K562 (cell line): ENCODE results near the gene AMBRA1. TPM values are rescaled to one million over a fixed set of nuclear protein-coding genes. Genes with fewer than 3 reads are reported as not detected.

Experiments
- ATAC-seq: fragments of 200-7000 bp; cut with Tn5 transposase; 3 replicates; pipeline ENCODE4 v1.9.1; 2020; ENCODE audit warnings: moderate library complexity
- BruUV-seq: library from RNA; stranded (reverse); fragments of 400-500 nt; replicated peaks from 2 replicates; lab custom pipeline; 2021; lab: Mats Ljungman, UMichigan
- CTCF ChIA-PET: fragments of 300-600 bp; formaldehyde crosslinking; extraction: SDS; loops from one replicate; lab custom pipeline; 2021; ENCODE audit warnings: low intra/inter-chr PET ratio; lab: Yijun Ruan, JAX
- POLR2A ChIA-PET: fragments of 300-600, 350-650 bp; sonication (Branson Sonifier 250); formaldehyde crosslinking; extraction: SDS; loops from one replicate; lab custom pipeline; 2021; ENCODE audit warnings: antibody characterized with exemption, inconsistent platforms; lab: Yijun Ruan, JAX
- DNase-seq, 4 experiments: peaks; one replicate each; pipeline versions ENCODE4 v3.0.0 to v3.0.0-alpha.2; 2011 to 2018; ENCODE audit warnings: low spot score in 3 of 4, mixed read lengths in 3 of 4; ENCODE audit errors: extremely low read depth in 1 of 4
- FAIRE-seq: peaks from 2 replicates; lab custom pipeline; 2011; peaks lifted over from hg19 to GRCh38; lab: Jason Lieb, UNC
- H2AFZ ChIP-seq: 2 replicates; pipeline ENCODE4 v1.6.0; 2011; ENCODE audit warnings: low read depth, low read length, control low read depth, inconsistent platforms
- H3K27ac ChIP-seq: fragments of 200-600 bp; 3 replicates; pipeline ENCODE4 v1.8.0; 2011; ENCODE audit warnings: low read depth, mild to moderate bottlenecking, control low read depth, inconsistent platforms, low read length, moderate library complexity, mixed read lengths; ENCODE audit errors: extremely low read depth
- H3K27me3 ChIP-seq, 2 experiments: fragments of 300-600 bp in 1 of 2; 2 replicates in 1 of 2; 3 replicates in 1 of 2; pipeline versions ENCODE4 v1.6.0 to v1.8.0; 2011; ENCODE audit warnings: inconsistent platforms in 2 of 2, low read length in 2 of 2, mild to moderate bottlenecking in 1 of 2, mixed read lengths in 1 of 2, moderate library complexity in 1 of 2; ENCODE audit not compliant: control insufficient read depth in 2 of 2, insufficient read depth in 2 of 2
- H3K36me3 ChIP-seq: fragments of 300-600 bp; 3 replicates; pipeline ENCODE4 v1.8.0; 2011; ENCODE audit warnings: mild to moderate bottlenecking, low read length, inconsistent platforms; ENCODE audit not compliant: control insufficient read depth, insufficient read depth
- H3K4me1 ChIP-seq, 2 experiments: fragments of 200-600 bp in 1 of 2; replicated peaks in 1 of 2; 2 replicates in 1 of 2; 3 replicates in 1 of 2; pipeline versions ENCODE4 v1.5.1 to v1.8.0; 2011; ENCODE audit warnings: inconsistent platforms in 2 of 2, low read length in 2 of 2, mild to moderate bottlenecking in 1 of 2, mixed read lengths in 1 of 2, moderate library complexity in 1 of 2; ENCODE audit not compliant: control insufficient read depth in 2 of 2, insufficient read depth in 2 of 2
- H3K4me2 ChIP-seq: 2 replicates; pipeline ENCODE4 v1.6.1; 2011; ENCODE audit warnings: low read length, control low read depth, inconsistent platforms, mixed read lengths; ENCODE audit not compliant: insufficient read depth
- H3K4me3 ChIP-seq: fragments of 200-600 bp; sonication (generic), shearing (Covaris generic); 2 replicates; pipeline ENCODE4 v1.5.1; 2016; ENCODE audit warnings: control low read depth, inconsistent platforms
- H3K79me2 ChIP-seq: fragments of 200-600 bp; 3 replicates; pipeline ENCODE4 v1.8.0; 2011; ENCODE audit warnings: low read length, inconsistent platforms; ENCODE audit not compliant: control insufficient read depth, insufficient read depth
- H3K9ac ChIP-seq, 2 experiments: 2 replicates each; pipeline versions ENCODE4 v1.6.0 to v1.6.1; 2011; ENCODE audit warnings: low read depth in 2 of 2, low read length in 2 of 2, control low read depth in 1 of 2, inconsistent platforms in 1 of 2, mild to moderate bottlenecking in 1 of 2, mixed read lengths in 1 of 2; ENCODE audit not compliant: insufficient read depth in 1 of 2
- H3K9me1 ChIP-seq: one replicate; pipeline ENCODE4 v1.6.0; 2011; ENCODE audit warnings: inconsistent platforms, mild to moderate bottlenecking, low read length, moderate library complexity; ENCODE audit not compliant: control insufficient read depth, insufficient read depth
- H3K9me3 ChIP-seq: replicated peaks from 2 replicates; pipeline ENCODE4 v1.5.1; 2011; ENCODE audit warnings: low read depth, low read length, inconsistent platforms; ENCODE audit not compliant: control insufficient read depth, insufficient read depth
- H4K20me1 ChIP-seq: replicated peaks from 2 replicates; pipeline ENCODE4 v1.6.1; 2011; ENCODE audit warnings: low read length, inconsistent platforms, mixed read lengths; ENCODE audit not compliant: control insufficient read depth, insufficient read depth
- ARNT ChIP-seq, 2 experiments: fragments of 450-650 bp; IDR thresholded peaks; 2 replicates each; pipeline ENCODE4 v1.6.1; 2016; ENCODE audit warnings: mild to moderate bottlenecking in 1 of 2
- HNRNPL ChIP-seq: fragments of 200-400 bp; formaldehyde crosslinking; IDR thresholded peaks from 2 replicates; pipeline ENCODE4 v1.6.1; 2017; ENCODE audit warnings: low read depth, mild to moderate bottlenecking, low read length
- KLF6 ChIP-seq: fragments of 250-450 bp; sonication (Bioruptor Pico); IDR thresholded peaks from 2 replicates; pipeline ENCODE4 v1.4.0; 2020; ENCODE audit warnings: mild to moderate bottlenecking, moderate library complexity, borderline replicate concordance
- NEUROD1 ChIP-seq: fragments of 150-350 bp; IDR thresholded peaks from 2 replicates; pipeline ENCODE4 v1.6.1; 2014; ENCODE audit warnings: borderline replicate concordance, low read length, low read depth; ENCODE audit not compliant: partially characterized antibody
- SIRT6 ChIP-seq: IDR thresholded peaks from one replicate; pipeline ENCODE4 v1.6.1; 2012; ENCODE audit warnings: low read depth, mild to moderate bottlenecking, control low read depth, inconsistent platforms, low read length, moderate library complexity
- SMARCA4 ChIP-seq: fragments of 450-650 bp; IDR thresholded peaks from 2 replicates; pipeline ENCODE4 v1.6.1; 2016
- STAT5A ChIP-seq: IDR thresholded peaks from 2 replicates; pipeline ENCODE4 v1.6.1; 2012; ENCODE audit warnings: low read length, inconsistent platforms, borderline replicate concordance
- TCF3 ChIP-seq: sonication (generic); formaldehyde crosslinking; IDR thresholded peaks from 2 replicates; pipeline ENCODE4 v1.4.0; 2020; ENCODE audit warnings: mild to moderate bottlenecking, missing genetic modification reagents
- TEAD1 ChIP-seq, 2 experiments: fragments of 450-650 bp in 1 of 2; sonication (generic) in 1 of 2; formaldehyde crosslinking; IDR thresholded peaks; 2 replicates each; pipeline versions ENCODE4 v1.4.0 to v1.8.0; 2020 to 2022; ENCODE audit warnings: mild to moderate bottlenecking in 2 of 2, missing genetic modification reagents in 1 of 2
- ZNF174 ChIP-seq: fragments of 250-450 bp; sonication (Bioruptor Pico); IDR thresholded peaks from 2 replicates; pipeline ENCODE4 v1.4.0; 2020; ENCODE audit warnings: mild to moderate bottlenecking
- ZNF239 ChIP-seq: fragments of 250-450 bp; sonication (Bioruptor Pico); IDR thresholded peaks from 2 replicates; pipeline ENCODE4 v1.4.0; 2020; ENCODE audit warnings: mild to moderate bottlenecking
- ZNF384 ChIP-seq: IDR thresholded peaks from 2 replicates; pipeline ENCODE4 v1.6.1; 2012; ENCODE audit warnings: low read depth, low read length, improper control_type of control experiment
- WGBS: fragments of 100-300 bp; shearing (Covaris generic); methylation state at CpG from one replicate; pipeline ENCODE4 v1.1.6; 2016; ENCODE audit warnings: low coverage, mixed read lengths; ENCODE audit not compliant: insufficient coverage; ENCODE audit errors: missing lambda C conversion rate; 5-methylcytosine and 5-hydroxymethylcytosine counted together
- in situ Hi-C: fragments of 300-500 bp; cut with MboI; formaldehyde crosslinking; loops from 4 replicates; pipeline ENCODE4 v1.15.0; 2018; ENCODE audit warnings: inconsistent platforms, mixed read lengths
- intact Hi-C: fragments of 100-400 bp; cut with micrococcal nuclease; formaldehyde crosslinking; loops from 2 replicates; pipeline ENCODE4 v1.14.2; 2022
- polyA plus RNA-seq, 8 experiments: library from polyadenylated mRNA; depleted of rRNA in 4 of 8; stranded (reverse) in 5 of 8; unstranded in 3 of 8; fragments of >200 nt; fragmentation: Nextera tagmentation in 2 of 8; fragmentation: Illumina TruSeq in 1 of 8; extraction: Ambion mirVana in 2 of 8; extraction: Trizol in 1 of 8; gene quantifications; 2 replicates each; pipeline versions ENCODE4 v1.2.1 to v1.2.3, GENCODE V29; 2011 to 2014; ENCODE audit warnings: inconsistent platforms in 1 of 8, missing spikeins in 1 of 8
- total RNA-seq, 7 experiments: library from RNA; depleted of rRNA in 6 of 7; stranded (reverse); fragments of >200 nt in 6 of 7; fragmentation: Illumina TruSeq in 2 of 7; extraction: Trizol in 2 of 7; gene quantifications; 2 replicates each; pipeline versions ENCODE4 v1.2.1 to v1.2.3, GENCODE V29; 2011 to 2021; ENCODE audit warnings: low replicate concordance in 1 of 7
- TF ChIP-seq, protein P1 (sequence below): conservative IDR thresholded peaks from 2 replicates; pipeline ENCODE4 v1.6.1; 2011; ENCODE audit warnings: low read depth, mild to moderate bottlenecking, low read length; ENCODE audit not compliant: control insufficient read depth
- TF ChIP-seq, protein P2 (sequence below), 2 experiments: fragments of 450-650 bp in 1 of 2; sonication (generic) in 1 of 2; formaldehyde crosslinking in 1 of 2; IDR thresholded peaks in 1 of 2; conservative IDR thresholded peaks in 1 of 2; 2 replicates each; pipeline versions ENCODE4 v1.6.1 to v1.8.1; 2016 to 2023; ENCODE audit warnings: mild to moderate bottlenecking in 2 of 2, moderate library complexity in 2 of 2, inconsistent platforms in 1 of 2, missing genetic modification reagents in 1 of 2
- TF ChIP-seq, protein P3 (sequence below): fragments of 250-450 bp; sonication (Bioruptor Pico); IDR thresholded peaks from 2 replicates; pipeline ENCODE4 v1.9.0; 2021; ENCODE audit warnings: mild to moderate bottlenecking
- TF ChIP-seq, protein P4 (sequence below): fragments of 200-400 bp; formaldehyde crosslinking; IDR thresholded peaks from 2 replicates; pipeline ENCODE4 v1.6.1; 2017; ENCODE audit warnings: mild to moderate bottlenecking, low read depth, low read length, moderate library complexity

AMBRA1 gene
- total and polyA plus RNA-seq, 9 of the 15 experiments (the other 6 are each of a cell fraction or from before 2014, with no cell fraction given), result 0.15 to 24.5 (median 13.0) TPM

DNA sequence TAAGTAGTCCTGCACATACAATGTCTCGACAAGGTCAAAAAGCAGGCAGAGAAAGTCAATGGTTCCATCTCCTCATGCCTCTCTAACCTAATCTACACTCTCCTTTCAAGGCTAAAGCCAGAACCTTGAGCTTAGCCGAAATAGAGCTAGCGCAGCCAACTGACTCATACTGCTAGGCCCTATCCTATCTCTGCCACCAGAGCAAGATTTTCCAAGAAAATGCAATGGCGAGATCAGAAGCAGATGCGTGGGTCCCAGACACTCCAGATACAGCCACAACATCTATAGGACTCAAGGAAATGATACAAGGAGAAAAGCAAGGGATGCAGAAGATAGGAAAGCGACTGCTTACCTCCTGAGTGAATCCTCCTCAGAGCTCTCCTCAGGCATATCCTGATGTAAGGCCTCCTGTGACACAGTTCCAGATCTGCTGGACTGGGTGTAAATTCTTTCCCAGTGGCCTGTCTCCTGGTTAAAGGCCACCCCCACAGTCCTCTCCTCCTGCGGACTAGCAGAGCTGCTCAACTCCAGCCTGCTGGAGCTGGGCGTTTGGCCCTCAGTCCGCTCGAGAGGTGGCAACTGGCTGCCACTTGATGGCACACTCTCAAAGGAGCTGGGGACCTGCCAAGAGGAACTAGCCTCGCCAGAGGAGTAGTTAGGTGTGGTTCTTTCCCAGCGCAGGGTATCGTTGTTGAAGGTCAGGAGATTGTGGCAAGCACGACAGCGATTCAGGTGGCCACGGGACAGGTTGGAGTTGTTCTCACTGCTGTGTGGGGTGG lies 52.0 kb downstream of the AMBRA1 start (continued):
- TF ChIP-seq, protein P1, sequence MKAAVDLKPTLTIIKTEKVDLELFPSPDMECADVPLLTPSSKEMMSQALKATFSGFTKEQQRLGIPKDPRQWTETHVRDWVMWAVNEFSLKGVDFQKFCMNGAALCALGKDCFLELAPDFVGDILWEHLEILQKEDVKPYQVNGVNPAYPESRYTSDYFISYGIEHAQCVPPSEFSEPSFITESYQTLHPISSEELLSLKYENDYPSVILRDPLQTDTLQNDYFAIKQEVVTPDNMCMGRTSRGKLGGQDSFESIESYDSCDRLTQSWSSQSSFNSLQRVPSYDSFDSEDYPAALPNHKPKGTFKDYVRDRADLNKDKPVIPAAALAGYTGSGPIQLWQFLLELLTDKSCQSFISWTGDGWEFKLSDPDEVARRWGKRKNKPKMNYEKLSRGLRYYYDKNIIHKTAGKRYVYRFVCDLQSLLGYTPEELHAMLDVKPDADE, result no peak
- TF ChIP-seq ARNT (IDR thresholded peaks at IDR 0.05), result peak in 1 of 2 experiments; percentile 59; a peak in 1 of 4 replicates
- TF ChIP-seq, all 486 proteins: peak for 73

DNA sequence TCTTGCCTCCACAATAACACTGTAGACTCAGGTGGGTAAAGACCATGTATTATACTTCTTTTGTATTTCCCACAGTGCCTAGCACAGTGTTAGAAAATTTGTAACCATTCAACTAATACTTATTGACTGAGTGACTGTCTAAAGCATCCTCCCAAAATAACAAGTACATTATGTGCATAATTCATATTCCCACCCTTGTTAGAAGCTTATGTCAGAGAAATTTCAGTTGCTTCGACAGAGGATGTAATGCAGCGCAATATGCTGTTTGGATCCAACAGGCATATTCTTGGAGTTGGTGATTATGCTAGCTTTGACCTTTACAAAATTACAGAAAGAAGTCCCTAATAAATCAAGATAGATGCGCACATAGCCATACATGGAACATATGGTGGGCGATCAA lies 53.0 kb downstream of the AMBRA1 start:
- WGBS, result 90% methylated on average over 4 of the region's 4 CpGs
- H3K9me3 ChIP-seq, result no peaks in the 10 kb centered on the region
- ATAC-seq, result no peak
- H3K27ac ChIP-seq, result peak overlapping the region; percentile 5; the same call in 1 of the 3 replicates
- no peaks in the 10 kb centered on the region; a peak in 1 of 5 replicates for H3K27me3 ChIP-seq
- no peak overlapping the region for H3K4me2 ChIP-seq
- in situ Hi-C loops (no loop called here), intact Hi-C loops (loop anchor here (5.0 kb wide), 2 partner anchors 51 to 76 kb away; partner anchors contain the start of genes AMBRA1, ATG13 and HARBI1)
- POLR2A ChIA-PET, result no interaction called here
- no peak overlapping the region for H3K4me3 ChIP-seq
- no peak overlapping the region for H3K9ac ChIP-seq
- H3K9me1 ChIP-seq, result peaks cover 14% of the 10 kb centered on the region
- no TSS peak for BruUV-seq
- H4K20me1 ChIP-seq, result peaks cover 21% of the 10 kb centered on the region
- H2AFZ ChIP-seq, result no peak overlapping the region
- DNase-seq, result no peak
- peaks cover 56% of the 10 kb centered on the region for H3K36me3 ChIP-seq
- no peak for FAIRE-seq
- peaks cover 13 to 30% of the 10 kb centered on the region in 2 experiments for H3K4me1 ChIP-seq
- CTCF ChIA-PET, result no interaction called here
- TF ChIP-seq, protein P2, sequence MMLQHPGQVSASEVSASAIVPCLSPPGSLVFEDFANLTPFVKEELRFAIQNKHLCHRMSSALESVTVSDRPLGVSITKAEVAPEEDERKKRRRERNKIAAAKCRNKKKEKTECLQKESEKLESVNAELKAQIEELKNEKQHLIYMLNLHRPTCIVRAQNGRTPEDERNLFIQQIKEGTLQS (IDR thresholded peaks at IDR 0.05), result no peak
- TF ChIP-seq, protein P2 (CRISPR knock-in tag; conservative IDR thresholded peaks at IDR 0.05), result no peak
- no peak for TF ChIP-seq SMARCA4
- no peak for TF ChIP-seq ZNF384
- TF ChIP-seq, protein P3, sequence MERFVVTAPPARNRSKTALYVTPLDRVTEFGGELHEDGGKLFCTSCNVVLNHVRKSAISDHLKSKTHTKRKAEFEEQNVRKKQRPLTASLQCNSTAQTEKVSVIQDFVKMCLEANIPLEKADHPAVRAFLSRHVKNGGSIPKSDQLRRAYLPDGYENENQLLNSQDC, result no peak
- no peak for TF ChIP-seq TCF3 (CRISPR knock-in tag)
- TF ChIP-seq ZNF174 (CRISPR knock-in tag), result no peak
- TF ChIP-seq ZNF239 (CRISPR knock-in tag), result no peak
- TF ChIP-seq KLF6 (CRISPR knock-in tag), result no peak
- no peak for TF ChIP-seq SIRT6
- TF ChIP-seq STAT5A, result no peak
- TF ChIP-seq NEUROD1, result no peak
- TF ChIP-seq TEAD1 (CRISPR knock-in tag; IDR thresholded peaks at IDR 0.05), result no peak
- no peak for TF ChIP-seq HNRNPL
- TF ChIP-seq, protein P4, sequence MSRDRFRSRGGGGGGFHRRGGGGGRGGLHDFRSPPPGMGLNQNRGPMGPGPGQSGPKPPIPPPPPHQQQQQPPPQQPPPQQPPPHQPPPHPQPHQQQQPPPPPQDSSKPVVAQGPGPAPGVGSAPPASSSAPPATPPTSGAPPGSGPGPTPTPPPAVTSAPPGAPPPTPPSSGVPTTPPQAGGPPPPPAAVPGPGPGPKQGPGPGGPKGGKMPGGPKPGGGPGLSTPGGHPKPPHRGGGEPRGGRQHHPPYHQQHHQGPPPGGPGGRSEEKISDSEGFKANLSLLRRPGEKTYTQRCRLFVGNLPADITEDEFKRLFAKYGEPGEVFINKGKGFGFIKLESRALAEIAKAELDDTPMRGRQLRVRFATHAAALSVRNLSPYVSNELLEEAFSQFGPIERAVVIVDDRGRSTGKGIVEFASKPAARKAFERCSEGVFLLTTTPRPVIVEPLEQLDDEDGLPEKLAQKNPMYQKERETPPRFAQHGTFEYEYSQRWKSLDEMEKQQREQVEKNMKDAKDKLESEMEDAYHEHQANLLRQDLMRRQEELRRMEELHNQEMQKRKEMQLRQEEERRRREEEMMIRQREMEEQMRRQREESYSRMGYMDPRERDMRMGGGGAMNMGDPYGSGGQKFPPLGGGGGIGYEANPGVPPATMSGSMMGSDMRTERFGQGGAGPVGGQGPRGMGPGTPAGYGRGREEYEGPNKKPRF, result no peak
- peaks cover 36% of the 10 kb centered on the region for H3K79me2 ChIP-seq
